H1 (cell line): Measurements from ENCODE around the gene DENND1A.

Experiments
- CBX5 ChIP-seq: fragments of 300-800, 300-1000 bp; sonication (generic); IDR thresholded peaks from 2 replicates; pipeline ENCODE4 v1.7.1; 2016; ENCODE audit warnings: antibody characterized with exemption, low read length, low read depth
- TF ChIP-seq, protein P1 (sequence below), 3 experiments: IDR thresholded peaks; 1 replicate in 2 of 3; 2 replicates in 1 of 3; pipeline versions ENCODE4 v1.5.1 to v1.6.1; 2011; ENCODE audit warnings: low read length in 3 of 3, mild to moderate bottlenecking in 3 of 3, inconsistent platforms in 2 of 3, low read depth in 1 of 3, moderate library complexity in 1 of 3; ENCODE audit not compliant: insufficient read depth in 1 of 3; ENCODE audit errors: control extremely low read depth in 1 of 3

DNA sequence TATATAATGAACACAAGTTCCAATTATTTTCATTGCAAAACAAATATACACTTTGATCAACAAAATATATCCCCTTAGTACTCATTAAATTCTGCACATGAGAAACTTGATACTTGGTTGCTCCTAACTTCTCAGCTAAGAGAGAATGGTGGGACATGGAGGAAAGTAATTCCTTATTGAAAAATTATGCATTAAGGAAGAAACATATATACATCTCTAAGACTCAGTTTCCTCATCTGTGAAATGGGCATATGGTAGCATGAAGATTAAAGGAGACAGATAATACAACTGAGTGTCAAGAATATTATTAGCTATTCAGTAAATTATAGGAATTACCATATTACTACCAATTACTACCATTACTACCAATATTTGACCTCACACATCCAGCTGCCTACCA is 488.2 kb downstream of the DENND1A start:
- TF ChIP-seq CBX5 = no peak
- TF ChIP-seq, protein P1, sequence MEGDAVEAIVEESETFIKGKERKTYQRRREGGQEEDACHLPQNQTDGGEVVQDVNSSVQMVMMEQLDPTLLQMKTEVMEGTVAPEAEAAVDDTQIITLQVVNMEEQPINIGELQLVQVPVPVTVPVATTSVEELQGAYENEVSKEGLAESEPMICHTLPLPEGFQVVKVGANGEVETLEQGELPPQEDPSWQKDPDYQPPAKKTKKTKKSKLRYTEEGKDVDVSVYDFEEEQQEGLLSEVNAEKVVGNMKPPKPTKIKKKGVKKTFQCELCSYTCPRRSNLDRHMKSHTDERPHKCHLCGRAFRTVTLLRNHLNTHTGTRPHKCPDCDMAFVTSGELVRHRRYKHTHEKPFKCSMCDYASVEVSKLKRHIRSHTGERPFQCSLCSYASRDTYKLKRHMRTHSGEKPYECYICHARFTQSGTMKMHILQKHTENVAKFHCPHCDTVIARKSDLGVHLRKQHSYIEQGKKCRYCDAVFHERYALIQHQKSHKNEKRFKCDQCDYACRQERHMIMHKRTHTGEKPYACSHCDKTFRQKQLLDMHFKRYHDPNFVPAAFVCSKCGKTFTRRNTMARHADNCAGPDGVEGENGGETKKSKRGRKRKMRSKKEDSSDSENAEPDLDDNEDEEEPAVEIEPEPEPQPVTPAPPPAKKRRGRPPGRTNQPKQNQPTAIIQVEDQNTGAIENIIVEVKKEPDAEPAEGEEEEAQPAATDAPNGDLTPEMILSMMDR (IDR thresholded peaks at IDR 0.05; ENCODE audit: control extremely low read depth in 1 of 3, insufficient read depth in 1 of 3, low read depth in 1 of 3, low read length in 3 of 3) = no peak
